ENCODE data around the gene TPR.

Gene TPR

DNA sequence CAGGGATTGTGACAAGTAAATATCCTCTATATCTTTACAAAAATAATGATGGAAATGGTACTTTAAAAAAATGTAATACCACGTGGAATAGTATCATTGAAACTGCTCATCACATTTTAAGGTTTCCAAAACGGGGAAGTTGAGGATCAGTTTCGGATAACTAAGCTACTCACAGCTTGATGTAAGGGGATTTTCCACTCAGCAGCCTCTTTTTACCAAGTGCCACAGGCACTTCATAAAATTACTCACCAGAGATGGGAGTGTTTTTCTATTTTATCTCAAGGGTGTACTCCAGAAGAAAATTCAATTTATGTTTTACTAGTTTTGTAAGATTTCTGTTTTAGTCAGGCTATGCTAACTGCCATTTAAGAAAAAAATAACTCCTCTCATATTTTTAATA, 91.7 kb downstream of the TPR start:
- DNase-seq, result no peak

DNA sequence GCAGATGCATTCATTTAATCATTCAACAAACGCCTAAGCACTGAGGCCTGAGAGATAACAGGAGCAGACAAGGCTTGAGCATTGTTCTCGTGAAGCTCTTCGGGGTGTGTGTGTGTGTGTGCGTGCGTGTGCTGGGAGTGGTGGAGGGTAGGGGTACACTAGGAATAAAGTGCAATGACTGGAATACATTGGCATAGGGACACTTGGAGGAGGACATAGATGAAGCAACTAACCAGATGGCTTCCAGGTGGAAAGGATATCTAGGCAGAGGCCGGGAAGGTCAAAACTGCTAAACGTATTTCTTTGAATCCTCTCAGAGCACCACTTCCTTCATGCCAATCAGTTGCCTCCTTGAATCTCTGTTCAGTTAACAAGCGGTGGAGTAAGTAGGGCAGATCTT, 92.6 kb downstream of the TPR start:
- DNase-seq, result no peak

DNA sequence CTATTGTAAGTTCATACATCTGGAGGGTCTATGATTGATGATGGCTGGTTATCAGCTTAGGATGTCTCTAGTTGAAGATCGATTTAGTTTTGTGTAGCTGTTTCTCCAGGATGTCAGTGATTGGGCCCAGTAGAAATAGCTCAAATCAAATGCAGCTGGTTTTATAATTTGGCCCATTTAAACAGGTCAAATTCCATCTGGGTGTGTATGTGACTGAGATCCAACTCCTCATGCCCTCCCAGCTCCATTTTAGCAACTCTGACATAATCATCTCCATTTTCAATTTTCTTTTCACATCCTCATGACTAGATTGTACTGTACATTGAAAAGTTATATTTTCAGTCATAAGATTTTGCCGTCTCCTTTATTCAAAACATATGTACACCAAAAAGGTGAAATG, 99.2 kb downstream of the TPR start:
- DNase-seq, result no peak

- no peak for DNase-seq
Measured at GRCh38 chr1:186272486-186272885, 102.6 kb downstream of the TPR start.

DNA sequence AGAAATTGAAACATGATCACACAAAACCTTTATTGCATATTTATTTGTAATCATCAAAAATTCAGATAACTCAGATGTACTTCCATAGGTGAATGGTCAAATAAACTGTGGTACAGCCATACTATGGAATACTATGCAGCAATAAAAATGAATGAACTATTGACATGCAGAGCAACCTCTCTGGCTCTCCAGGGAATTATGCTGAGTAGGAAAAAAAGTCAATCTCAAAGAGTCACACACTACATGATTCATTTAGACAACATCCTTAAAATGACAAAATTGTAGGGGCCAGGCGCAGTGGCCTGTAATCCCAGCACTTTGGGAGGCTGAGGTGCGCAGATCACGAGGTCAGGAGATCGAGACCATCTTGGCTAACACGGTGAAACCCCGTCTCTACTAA, 104.0 kb downstream of the TPR start:
- no peak for DNase-seq
